Activated CD8-positive, alpha-beta memory T cell treated with anti-CD3 and anti-CD28 coated beads for 48 hours (primary cell): ENCODE measurements around the gene CFAP54.
"Not testable (repeated sequence)": the region's sequence is repeated elsewhere in the genome, so short reads cannot be mapped to it uniquely, and the experiment has no call there.

Experiments
- DNase-seq, 3 experiments: peaks; one replicate each; pipeline ENCODE4 v3.0.0-alpha.2; 2020; ENCODE audit warnings: low read depth in 2 of 3, low spot score in 2 of 3

CFAP54 gene, protein sequence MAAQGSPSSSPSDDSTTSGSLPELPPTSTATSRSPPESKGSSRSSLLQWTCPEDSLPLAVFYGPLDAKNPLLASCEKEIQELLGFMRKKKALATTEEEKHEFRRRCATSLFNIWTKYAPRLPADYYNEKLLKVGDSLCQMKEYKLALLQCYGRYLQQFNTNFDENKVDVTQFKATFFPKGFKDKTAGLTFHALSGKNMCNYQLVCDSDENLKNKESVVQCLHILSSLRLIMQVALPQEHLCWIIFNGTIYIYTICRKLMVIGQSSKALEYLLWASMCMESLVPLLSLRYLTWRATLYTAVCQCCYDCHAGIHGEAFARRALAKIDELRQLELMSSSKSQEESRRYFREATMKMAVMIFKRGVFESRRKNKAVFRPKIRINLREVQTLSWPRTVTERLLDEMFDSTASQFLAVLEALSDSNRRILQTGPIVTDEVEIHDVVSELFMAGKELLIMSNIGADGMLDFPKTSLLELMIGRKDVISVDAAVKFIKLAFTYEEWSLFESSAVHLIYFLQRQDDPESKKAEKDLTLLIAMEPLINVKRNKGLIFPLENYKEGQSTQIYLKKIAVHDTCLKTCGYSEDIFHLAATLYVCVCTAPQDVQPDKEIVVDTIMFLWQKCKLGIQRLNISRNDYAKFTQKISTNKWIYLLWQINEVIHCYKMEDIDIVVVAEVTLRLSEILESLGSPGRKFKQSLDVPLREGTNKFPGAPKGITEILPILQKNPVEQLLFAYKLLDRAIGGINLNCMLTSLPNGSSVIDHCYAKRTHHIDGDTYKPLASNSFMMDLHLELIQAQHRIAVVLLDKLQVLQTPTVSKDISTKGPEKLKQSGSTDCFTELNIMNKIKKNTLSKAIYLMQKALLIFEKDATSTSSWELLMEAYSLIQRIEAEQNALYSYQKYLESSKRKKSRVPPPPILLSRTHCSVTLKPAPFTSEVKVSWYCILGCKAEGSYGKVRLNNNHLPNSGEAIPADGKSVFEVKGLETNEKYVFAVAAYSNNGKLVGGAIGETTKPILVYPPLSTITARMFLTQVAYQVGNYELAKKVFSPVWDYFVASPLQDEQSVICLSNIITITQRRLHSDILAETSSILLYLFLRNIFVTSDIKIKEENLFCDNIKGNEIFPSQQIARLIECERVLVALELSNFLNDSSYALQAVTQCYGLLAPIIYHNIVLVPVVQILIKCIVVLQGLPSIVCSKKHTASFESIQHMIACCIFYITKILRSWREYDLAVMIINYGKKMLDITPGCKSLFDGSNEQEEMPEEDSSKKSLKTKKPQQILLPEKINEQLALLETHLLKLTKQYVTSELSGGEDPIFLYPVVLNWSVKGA (N-terminal part only)

DNA sequence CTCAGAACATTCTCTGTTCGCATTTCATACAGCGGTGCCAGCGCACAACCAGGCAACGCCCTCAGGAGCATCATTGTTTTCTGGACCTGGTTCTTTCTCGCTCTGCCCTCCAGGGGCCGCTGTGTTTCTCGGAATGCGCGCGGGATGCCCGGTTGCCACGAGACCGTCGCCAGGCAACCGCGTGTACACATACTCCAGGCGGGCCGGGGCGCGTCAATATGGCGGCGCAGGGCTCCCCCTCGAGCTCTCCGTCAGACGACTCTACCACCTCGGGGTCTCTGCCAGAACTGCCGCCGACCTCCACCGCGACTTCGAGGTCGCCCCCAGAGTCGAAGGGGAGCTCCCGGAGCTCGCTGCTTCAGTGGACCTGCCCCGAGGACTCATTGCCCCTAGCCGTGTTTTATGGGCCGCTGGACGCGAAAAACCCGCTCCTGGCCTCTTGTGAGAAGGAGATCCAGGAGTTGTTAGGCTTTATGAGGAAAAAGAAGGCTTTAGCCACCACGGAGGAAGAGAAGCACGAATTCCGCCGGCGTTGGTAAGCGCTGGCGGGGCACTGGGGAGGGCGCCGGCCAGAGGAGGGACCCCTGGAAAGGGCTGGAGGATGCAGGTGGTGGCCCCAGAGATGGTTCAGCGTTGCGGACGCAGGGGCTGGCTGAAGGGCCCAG is at the start of gene CFAP54:
Gene CFAP54 (plus strand): TSS at position 186 of the 665 bp plus-strand sequence. CDS start 33 bp downstream, at position 219.
- DNase-seq, result peak; percentile 85 to 92 (median 85)

GRCh38 chr12:96441816-96442215 is 47.6 kb upstream of the CFAP54 start:
- no peak for DNase-seq

GRCh38 chr12:96442906-96443305 is 46.5 kb upstream of the CFAP54 start:
- no peak for DNase-seq

GRCh38 chr12:96444399-96444798 is 45.0 kb upstream of the CFAP54 start:
- no peak for DNase-seq

- no peak for DNase-seq
These were observed 43.4 kb upstream of the CFAP54 start for GRCh38 chr12:96445691-96446583.

- no peak for DNase-seq
These were observed 42.1 kb upstream of the CFAP54 start for GRCh38 chr12:96447256-96447655.

- DNase-seq, result no peak
These were observed 41.1 kb upstream of the CFAP54 start for GRCh38 chr12:96448300-96448699.

- DNase-seq, result no peak
These were observed 37.0 kb upstream of the CFAP54 start for GRCh38 chr12:96452261-96452922.

DNA sequence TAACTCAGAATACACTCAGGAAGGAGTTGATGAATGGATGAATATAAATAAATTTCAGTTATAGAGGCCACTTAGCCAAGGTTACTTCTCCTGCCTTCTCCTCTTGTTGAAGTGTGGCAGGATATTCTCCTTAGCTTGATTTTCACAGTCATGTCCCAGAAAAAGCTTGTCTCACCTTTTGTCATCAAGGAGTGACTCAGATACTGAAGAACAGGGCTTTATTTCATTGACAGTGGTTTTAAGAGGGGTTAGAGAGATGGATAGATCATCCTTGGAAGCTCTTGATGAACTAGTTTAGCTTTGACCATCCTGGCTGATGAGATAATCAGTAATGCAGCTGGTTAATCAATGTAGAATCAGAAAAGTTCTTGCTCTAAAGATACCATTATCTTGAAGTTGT is 35.0 kb upstream of the CFAP54 start:
- no peak for DNase-seq

- DNase-seq, result no peak
These were observed 33.0 kb upstream of the CFAP54 start for GRCh38 chr12:96456265-96456974.

GRCh38 chr12:96457191-96457930 is 32.0 kb upstream of the CFAP54 start:
- no peak for DNase-seq

GRCh38 chr12:96459281-96459680 is 30.1 kb upstream of the CFAP54 start:
- not testable (repeated sequence) for DNase-seq

GRCh38 chr12:96462571-96463280 is 26.7 kb upstream of the CFAP54 start:
- DNase-seq, result no peak

GRCh38 chr12:96465896-96466295 is 23.5 kb upstream of the CFAP54 start:
- no peak for DNase-seq

GRCh38 chr12:96466939-96467751 is 22.2 kb upstream of the CFAP54 start:
- no peak for DNase-seq

- no peak for DNase-seq
These were observed 17.9 kb upstream of the CFAP54 start for GRCh38 chr12:96471368-96472050.
